Activated naive CD8-positive, alpha-beta T cell treated with anti-CD3 and anti-CD28 coated beads for 36 hours (primary cell): ENCODE data around the gene COL20A1. TPM values are rescaled to one million over a fixed set of nuclear protein-coding genes. Genes with fewer than 3 reads are reported as not detected.

ENCODE experiments used
- DNase-seq: peaks from one replicate; pipeline ENCODE4 v3.0.0; 2021
- H3K27ac Mint-ChIP-seq: one replicate; pipeline ENCODE4 v1.8.0; 2022; ENCODE audit warnings: mild to moderate bottlenecking, moderate library complexity, mixed read lengths
- H3K27me3 Mint-ChIP-seq: one replicate; pipeline ENCODE4 v1.8.0; 2022; ENCODE audit warnings: mild to moderate bottlenecking, mixed read lengths
- H3K36me3 Mint-ChIP-seq: one replicate; pipeline ENCODE4 v1.8.0; 2021; ENCODE audit warnings: mild to moderate bottlenecking, mixed read lengths
- H3K4me1 Mint-ChIP-seq: one replicate; pipeline ENCODE4 v1.8.0; 2021; ENCODE audit warnings: mixed read lengths
- H3K4me3 Mint-ChIP-seq: one replicate; pipeline ENCODE4 v1.8.0; 2022; ENCODE audit warnings: mild to moderate bottlenecking, moderate library complexity, mixed read lengths
- H3K9me3 Mint-ChIP-seq: one replicate; pipeline ENCODE4 v1.8.0; 2022; ENCODE audit warnings: mixed read lengths
- total RNA-seq, 2 experiments: library from RNA; stranded (reverse); gene quantifications; one replicate each; pipeline ENCODE4 v1.2.3, GENCODE V29; 2021

The COL20A1 gene
- total RNA-seq, 2 experiments from 2014 or later = 0.08 TPM; not detected in 1

- no peaks in the 10 kb centered on the region for H3K4me1 Mint-ChIP-seq
- peaks cover 9% of the 10 kb centered on the region for H3K27me3 Mint-ChIP-seq
- H3K27ac Mint-ChIP-seq = no peak overlapping the region
- H3K36me3 Mint-ChIP-seq = no peaks in the 10 kb centered on the region
- H3K4me3 Mint-ChIP-seq = no peak overlapping the region
- H3K9me3 Mint-ChIP-seq = no peaks in the 10 kb centered on the region
- no peak for DNase-seq
Observed at GRCh38 chr20:63343460-63344445, 50.8 kb downstream of the COL20A1 start.

GRCh38 chr20:63344616-63345327 lies 51.8 kb downstream of the COL20A1 start:
- no peak overlapping the region for H3K4me3 Mint-ChIP-seq
- H3K4me1 Mint-ChIP-seq = no peaks in the 10 kb centered on the region
- no peaks in the 10 kb centered on the region for H3K9me3 Mint-ChIP-seq
- H3K36me3 Mint-ChIP-seq = no peaks in the 10 kb centered on the region
- H3K27ac Mint-ChIP-seq = no peak overlapping the region
- DNase-seq = no peak
- H3K27me3 Mint-ChIP-seq = peaks cover 3% of the 10 kb centered on the region

- peaks cover 3% of the 10 kb centered on the region for H3K27me3 Mint-ChIP-seq
- no peaks in the 10 kb centered on the region for H3K4me1 Mint-ChIP-seq
- no peaks in the 10 kb centered on the region for H3K36me3 Mint-ChIP-seq
- H3K27ac Mint-ChIP-seq = no peak overlapping the region
- H3K9me3 Mint-ChIP-seq = peaks cover 3% of the 10 kb centered on the region
- no peak overlapping the region for H3K4me3 Mint-ChIP-seq
- DNase-seq = no peak
Observed at GRCh38 chr20:63345328-63346100, 52.5 kb downstream of the COL20A1 start.

GRCh38 chr20:63346131-63347080 lies 53.4 kb downstream of the COL20A1 start:
- Mint-ChIP-seq H3K9me3 (peaks cover 5% of the 10 kb centered on the region), H3K27ac (no peak overlapping the region), H3K27me3 (no peaks in the 10 kb centered on the region), H3K4me1 (no peaks in the 10 kb centered on the region), H3K4me3 (no peak overlapping the region), H3K36me3 (no peaks in the 10 kb centered on the region)
- no peak for DNase-seq

GRCh38 chr20:63347081-63347741 lies 54.2 kb downstream of the COL20A1 start:
- peaks cover 5% of the 10 kb centered on the region for H3K9me3 Mint-ChIP-seq
- no peak overlapping the region for H3K4me3 Mint-ChIP-seq
- H3K4me1 Mint-ChIP-seq = no peaks in the 10 kb centered on the region
- no peak for DNase-seq
- no peaks in the 10 kb centered on the region for H3K36me3 Mint-ChIP-seq
- no peaks in the 10 kb centered on the region for H3K27me3 Mint-ChIP-seq
- no peak overlapping the region for H3K27ac Mint-ChIP-seq

GRCh38 chr20:63347950-63348827 lies 55.2 kb downstream of the COL20A1 start:
- DNase-seq = no peak
- H3K36me3 Mint-ChIP-seq = no peaks in the 10 kb centered on the region
- H3K4me1 Mint-ChIP-seq = no peaks in the 10 kb centered on the region
- no peak overlapping the region for H3K27ac Mint-ChIP-seq
- H3K9me3 Mint-ChIP-seq = peaks cover 5% of the 10 kb centered on the region
- no peaks in the 10 kb centered on the region for H3K27me3 Mint-ChIP-seq
- no peak overlapping the region for H3K4me3 Mint-ChIP-seq

- H3K36me3 Mint-ChIP-seq = no peaks in the 10 kb centered on the region
- H3K27ac Mint-ChIP-seq = no peak overlapping the region
- H3K27me3 Mint-ChIP-seq = no peaks in the 10 kb centered on the region
- H3K9me3 Mint-ChIP-seq = peaks cover 5% of the 10 kb centered on the region
- H3K4me1 Mint-ChIP-seq = no peaks in the 10 kb centered on the region
- H3K4me3 Mint-ChIP-seq = no peak overlapping the region
- DNase-seq = no peak
Observed at GRCh38 chr20:63348828-63349515, 56.0 kb downstream of the COL20A1 start.

- no peak for DNase-seq
- Mint-ChIP-seq H3K36me3 (no peaks in the 10 kb centered on the region), H3K4me1 (no peaks in the 10 kb centered on the region), H3K27ac (no peak overlapping the region), H3K4me3 (no peak overlapping the region), H3K27me3 (no peaks in the 10 kb centered on the region), H3K9me3 (peaks cover 5% of the 10 kb centered on the region)
Observed at GRCh38 chr20:63349516-63349895, 56.5 kb downstream of the COL20A1 start.

- Mint-ChIP-seq H3K27ac (no peak overlapping the region), H3K27me3 (no peaks in the 10 kb centered on the region), H3K4me1 (no peaks in the 10 kb centered on the region), H3K9me3 (peaks cover 5% of the 10 kb centered on the region), H3K36me3 (no peaks in the 10 kb centered on the region), H3K4me3 (no peak overlapping the region)
- no peak for DNase-seq
Observed at GRCh38 chr20:63350196-63350595, 57.2 kb downstream of the COL20A1 start.

- Mint-ChIP-seq H3K9me3 (peaks cover 5% of the 10 kb centered on the region), H3K36me3 (no peaks in the 10 kb centered on the region), H3K4me1 (no peaks in the 10 kb centered on the region), H3K27ac (no peak overlapping the region), H3K27me3 (no peaks in the 10 kb centered on the region), H3K4me3 (no peak overlapping the region)
- DNase-seq = no peak
Observed at GRCh38 chr20:63350597-63351325, 57.8 kb downstream of the COL20A1 start.

- H3K4me3 Mint-ChIP-seq = no peak overlapping the region
- peaks cover 5% of the 10 kb centered on the region for H3K9me3 Mint-ChIP-seq
- H3K27me3 Mint-ChIP-seq = no peaks in the 10 kb centered on the region
- H3K36me3 Mint-ChIP-seq = no peaks in the 10 kb centered on the region
- no peaks in the 10 kb centered on the region for H3K4me1 Mint-ChIP-seq
- H3K27ac Mint-ChIP-seq = no peak overlapping the region
- no peak for DNase-seq
Observed at GRCh38 chr20:63351326-63351700, 58.3 kb downstream of the COL20A1 start.
